SK-N-SH treated with all-trans-retinoic acid at 6 μM for 48 hours (cell line): ENCODE data around the gene PTPRD.

Source experiments
- ATAC-seq: fragments of 200-7000 bp; cut with Tn5 transposase; 3 replicates; pipeline ENCODE4 v1.9.1; 2020; ENCODE audit warnings: mild to moderate bottlenecking, moderate library complexity
- ARNTL ChIP-seq: fragments of 450-650 bp; formaldehyde crosslinking; IDR thresholded peaks from 2 replicates; pipeline ENCODE4 v1.5.0; 2020; ENCODE audit warnings: low read depth, mild to moderate bottlenecking, moderate library complexity, borderline replicate concordance
- BACH2 ChIP-seq: fragments of 250-450 bp; sonication (Bioruptor Pico); IDR thresholded peaks from 2 replicates; pipeline ENCODE4 v1.9.0; 2021; ENCODE audit warnings: mild to moderate bottlenecking, borderline replicate concordance
- CSDC2 ChIP-seq: fragments of 250-450 bp; sonication (Bioruptor Pico); IDR thresholded peaks from 2 replicates; pipeline ENCODE4 v1.5.0; 2020; ENCODE audit warnings: mild to moderate bottlenecking, moderate library complexity
- ESRRG ChIP-seq: fragments of 250-450 bp; sonication (Bioruptor Pico); IDR thresholded peaks from 2 replicates; pipeline ENCODE4 v1.6.1; 2021; ENCODE audit warnings: mild to moderate bottlenecking
- GLIS3 ChIP-seq: fragments of 250-450 bp; sonication (Bioruptor Pico); IDR thresholded peaks from 2 replicates; pipeline ENCODE4 v1.5.0; 2020; ENCODE audit warnings: mild to moderate bottlenecking, moderate library complexity
- ISL1 ChIP-seq: fragments of 250-450 bp; sonication (Bioruptor Pico); IDR thresholded peaks from 2 replicates; pipeline ENCODE4 v2.1.2; 2022; ENCODE audit warnings: mild to moderate bottlenecking, moderate library complexity
- OSR1 ChIP-seq: fragments of 250-450 bp; sonication (Bioruptor Pico); IDR thresholded peaks from 2 replicates; pipeline ENCODE4 v1.8.0; 2022; ENCODE audit warnings: moderate library complexity, mild to moderate bottlenecking, inconsistent platforms
- PATZ1 ChIP-seq: fragments of 250-450 bp; sonication (Bioruptor Pico); IDR thresholded peaks from 2 replicates; pipeline ENCODE4 v1.8.0; 2020; ENCODE audit warnings: mild to moderate bottlenecking, moderate library complexity, borderline replicate concordance
- POU6F1 ChIP-seq: fragments of 250-450 bp; sonication (Bioruptor Pico); IDR thresholded peaks from 2 replicates; pipeline ENCODE4 v1.8.0; 2021; ENCODE audit warnings: low read depth, mild to moderate bottlenecking, moderate library complexity, borderline replicate concordance
- PPARA ChIP-seq: fragments of 250-450 bp; sonication (Bioruptor Pico); IDR thresholded peaks from 2 replicates; pipeline ENCODE4 v1.5.0; 2020; ENCODE audit warnings: mild to moderate bottlenecking, borderline replicate concordance
- RARB ChIP-seq: fragments of 250-450 bp; sonication (Bioruptor Pico); IDR thresholded peaks from 2 replicates; pipeline ENCODE4 v1.8.0; 2021; ENCODE audit warnings: mild to moderate bottlenecking, moderate library complexity
- SNAI2 ChIP-seq: fragments of 250-450 bp; sonication (Bioruptor Pico); IDR thresholded peaks from 2 replicates; pipeline ENCODE4 v1.5.0; 2020; ENCODE audit warnings: mild to moderate bottlenecking, moderate library complexity
- TCF4 ChIP-seq: fragments of 250-450 bp; sonication (Bioruptor Pico); IDR thresholded peaks from 2 replicates; pipeline ENCODE4 v1.8.0; 2021; ENCODE audit warnings: mild to moderate bottlenecking, moderate library complexity, borderline replicate concordance
- TOX ChIP-seq: fragments of 250-450 bp; sonication (Bioruptor Pico); IDR thresholded peaks from 2 replicates; pipeline ENCODE4 v1.8.0; 2021; ENCODE audit warnings: mild to moderate bottlenecking, moderate library complexity, borderline replicate concordance
- ZC3H10 ChIP-seq: fragments of 250-450 bp; sonication (Bioruptor Pico); IDR thresholded peaks from 2 replicates; pipeline ENCODE4 v1.5.1; 2021; ENCODE audit warnings: mild to moderate bottlenecking, moderate library complexity
- ZFP3 ChIP-seq: fragments of 250-450 bp; sonication (Bioruptor Pico); IDR thresholded peaks from 2 replicates; pipeline ENCODE4 v1.5.0; 2020; ENCODE audit warnings: mild to moderate bottlenecking, moderate library complexity
- ZFP30 ChIP-seq: fragments of 450-650 bp; formaldehyde crosslinking; IDR thresholded peaks from 2 replicates; pipeline ENCODE4 v1.5.0; 2022; ENCODE audit warnings: mild to moderate bottlenecking, moderate library complexity
- ZNF565 ChIP-seq: fragments of 450-650 bp; formaldehyde crosslinking; conservative IDR thresholded peaks from 2 replicates; pipeline ENCODE4 v1.5.0; 2020; ENCODE audit warnings: low read depth, mild to moderate bottlenecking, moderate library complexity
- ZNF70 ChIP-seq: fragments of 450-650 bp; formaldehyde crosslinking; IDR thresholded peaks from 2 replicates; pipeline ENCODE4 v1.5.0; 2020; ENCODE audit warnings: mild to moderate bottlenecking, moderate library complexity
- ZNF8 ChIP-seq: fragments of 450-650 bp; formaldehyde crosslinking; IDR thresholded peaks from 2 replicates; pipeline ENCODE4 v1.5.0; 2020; ENCODE audit warnings: mild to moderate bottlenecking, moderate library complexity
- TF ChIP-seq, protein P1 (sequence below): fragments of 250-450 bp; sonication (Bioruptor Pico); IDR thresholded peaks from 2 replicates; pipeline ENCODE4 v1.5.1; 2020; ENCODE audit warnings: low read depth, mild to moderate bottlenecking, moderate library complexity
- TF ChIP-seq, protein P2 (sequence below): fragments of 250-450 bp; sonication (Bioruptor Pico); IDR thresholded peaks from 2 replicates; pipeline ENCODE4 v1.5.0; 2020; ENCODE audit warnings: mild to moderate bottlenecking, moderate library complexity

PTPRD gene

DNA sequence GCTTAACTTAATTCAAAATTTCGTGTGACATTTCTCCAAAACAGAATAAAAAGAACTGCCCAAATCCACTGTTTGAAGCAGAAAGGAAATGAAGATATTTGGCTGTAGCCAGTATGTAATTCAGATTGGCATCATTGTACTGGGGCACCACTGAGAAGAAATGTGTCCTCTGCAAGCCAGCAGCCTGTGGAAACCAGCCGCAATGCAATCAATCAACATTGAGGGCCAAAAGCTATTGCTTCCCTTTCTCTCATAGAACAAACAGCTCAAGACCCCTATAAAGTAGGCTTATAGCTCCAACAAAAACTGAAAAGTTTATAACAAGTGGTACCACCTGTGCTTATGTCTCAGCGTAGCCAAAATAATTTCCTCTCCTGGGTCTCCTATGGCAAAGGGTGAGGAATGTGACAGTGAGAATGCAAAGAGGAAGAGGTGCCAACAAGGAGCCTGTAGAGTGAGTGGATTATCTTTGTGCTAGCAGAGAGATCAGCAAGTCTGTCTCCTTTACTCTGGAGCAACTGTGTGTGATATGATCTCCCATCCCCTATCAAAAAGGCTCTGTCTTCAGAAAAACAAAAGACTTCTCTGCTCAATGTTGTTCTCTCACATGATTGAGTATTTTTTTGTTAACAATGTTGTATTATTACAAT, 1740.9 kb downstream of the PTPRD start:
- no peak for ATAC-seq
- TF ChIP-seq OSR1 (CRISPR knock-in tag) (no peak), ZFP3 (CRISPR knock-in tag) (no peak)
- TF ChIP-seq, all 23 proteins: peak for 0

DNA sequence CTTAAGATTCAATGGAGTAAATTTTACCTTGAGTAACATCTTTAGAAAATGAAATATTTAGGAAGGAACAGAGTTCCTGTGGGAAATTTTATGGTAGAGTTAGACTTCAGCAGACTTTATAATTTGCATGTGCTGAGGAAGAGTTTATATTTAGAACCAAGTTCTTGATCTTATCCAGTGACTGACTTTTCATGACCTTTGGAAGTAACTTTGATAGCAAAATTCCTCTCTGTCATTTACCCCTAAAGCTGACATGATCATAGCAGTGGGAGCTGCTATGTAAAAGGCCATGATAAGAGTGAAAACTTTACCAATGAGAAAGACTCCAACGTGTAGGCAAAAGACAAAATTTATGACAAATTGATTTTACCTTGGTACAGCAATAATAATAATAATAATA, 1741.4 kb downstream of the PTPRD start:
- TF ChIP-seq GLIS3 (CRISPR knock-in tag) (no peak), ZFP3 (CRISPR knock-in tag) (no peak), BACH2 (no peak), ZC3H10 (CRISPR knock-in tag) (no peak), PATZ1 (CRISPR knock-in tag) (no peak), TOX (CRISPR knock-in tag) (no peak), ZNF70 (no peak), TCF4 (CRISPR knock-in tag) (no peak), OSR1 (CRISPR knock-in tag) (no peak), SNAI2 (CRISPR knock-in tag) (no peak), ARNTL (no peak)
- TF ChIP-seq, protein P1, sequence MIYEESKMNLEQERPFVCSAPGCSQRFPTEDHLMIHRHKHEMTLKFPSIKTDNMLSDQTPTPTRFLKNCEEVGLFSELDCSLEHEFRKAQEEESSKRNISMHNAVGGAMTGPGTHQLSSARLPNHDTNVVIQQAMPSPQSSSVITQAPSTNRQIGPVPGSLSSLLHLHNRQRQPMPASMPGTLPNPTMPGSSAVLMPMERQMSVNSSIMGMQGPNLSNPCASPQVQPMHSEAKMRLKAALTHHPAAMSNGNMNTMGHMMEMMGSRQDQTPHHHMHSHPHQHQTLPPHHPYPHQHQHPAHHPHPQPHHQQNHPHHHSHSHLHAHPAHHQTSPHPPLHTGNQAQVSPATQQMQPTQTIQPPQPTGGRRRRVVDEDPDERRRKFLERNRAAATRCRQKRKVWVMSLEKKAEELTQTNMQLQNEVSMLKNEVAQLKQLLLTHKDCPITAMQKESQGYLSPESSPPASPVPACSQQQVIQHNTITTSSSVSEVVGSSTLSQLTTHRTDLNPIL (CRISPR knock-in tag), result no peak
- ATAC-seq, result no peak

GRCh38 chr9:8869812-8870211, 1743.0 kb downstream of the PTPRD start:
- TF ChIP-seq ZFP30 (no peak), PPARA (CRISPR knock-in tag) (no peak), ZNF565 (CRISPR knock-in tag) (no peak), TCF4 (CRISPR knock-in tag) (no peak), OSR1 (CRISPR knock-in tag) (no peak), PATZ1 (CRISPR knock-in tag) (no peak), POU6F1 (no peak)
- ATAC-seq, result no peak

DNA sequence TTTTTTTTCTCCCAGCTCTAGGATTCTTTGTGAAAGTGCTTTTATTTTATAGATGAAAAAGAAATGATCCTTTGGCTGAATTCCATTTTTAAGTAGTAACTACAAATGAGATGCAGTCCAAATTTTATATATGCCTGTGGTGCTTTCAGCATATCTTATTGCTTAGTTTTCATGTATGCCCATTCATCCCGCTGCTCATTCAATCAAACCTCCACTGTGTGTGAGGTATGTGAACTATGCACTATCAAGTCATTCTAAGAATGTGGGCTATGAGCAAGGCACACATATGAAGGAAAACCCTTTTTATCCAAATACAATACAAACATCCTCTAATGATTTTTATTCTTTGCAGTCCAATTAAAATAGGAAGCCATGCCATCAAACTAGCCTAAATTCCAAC, 1744.2 kb downstream of the PTPRD start:
- no peak for ATAC-seq
- TF ChIP-seq ZNF8 (CRISPR knock-in tag), result peak; percentile 71; the same call in 1 of the 2 replicates
- TF ChIP-seq ISL1 (CRISPR knock-in tag), result peak; percentile 48
- TF ChIP-seq ESRRG, result no peak

- ATAC-seq, result no peak
- TF ChIP-seq ZNF565 (CRISPR knock-in tag), result no peak
- no peak for TF ChIP-seq ZC3H10 (CRISPR knock-in tag)
- TF ChIP-seq CSDC2 (CRISPR knock-in tag), result no peak
- no peak for TF ChIP-seq OSR1 (CRISPR knock-in tag)
- no peak for TF ChIP-seq RARB (CRISPR knock-in tag)
- TF ChIP-seq, protein P2, sequence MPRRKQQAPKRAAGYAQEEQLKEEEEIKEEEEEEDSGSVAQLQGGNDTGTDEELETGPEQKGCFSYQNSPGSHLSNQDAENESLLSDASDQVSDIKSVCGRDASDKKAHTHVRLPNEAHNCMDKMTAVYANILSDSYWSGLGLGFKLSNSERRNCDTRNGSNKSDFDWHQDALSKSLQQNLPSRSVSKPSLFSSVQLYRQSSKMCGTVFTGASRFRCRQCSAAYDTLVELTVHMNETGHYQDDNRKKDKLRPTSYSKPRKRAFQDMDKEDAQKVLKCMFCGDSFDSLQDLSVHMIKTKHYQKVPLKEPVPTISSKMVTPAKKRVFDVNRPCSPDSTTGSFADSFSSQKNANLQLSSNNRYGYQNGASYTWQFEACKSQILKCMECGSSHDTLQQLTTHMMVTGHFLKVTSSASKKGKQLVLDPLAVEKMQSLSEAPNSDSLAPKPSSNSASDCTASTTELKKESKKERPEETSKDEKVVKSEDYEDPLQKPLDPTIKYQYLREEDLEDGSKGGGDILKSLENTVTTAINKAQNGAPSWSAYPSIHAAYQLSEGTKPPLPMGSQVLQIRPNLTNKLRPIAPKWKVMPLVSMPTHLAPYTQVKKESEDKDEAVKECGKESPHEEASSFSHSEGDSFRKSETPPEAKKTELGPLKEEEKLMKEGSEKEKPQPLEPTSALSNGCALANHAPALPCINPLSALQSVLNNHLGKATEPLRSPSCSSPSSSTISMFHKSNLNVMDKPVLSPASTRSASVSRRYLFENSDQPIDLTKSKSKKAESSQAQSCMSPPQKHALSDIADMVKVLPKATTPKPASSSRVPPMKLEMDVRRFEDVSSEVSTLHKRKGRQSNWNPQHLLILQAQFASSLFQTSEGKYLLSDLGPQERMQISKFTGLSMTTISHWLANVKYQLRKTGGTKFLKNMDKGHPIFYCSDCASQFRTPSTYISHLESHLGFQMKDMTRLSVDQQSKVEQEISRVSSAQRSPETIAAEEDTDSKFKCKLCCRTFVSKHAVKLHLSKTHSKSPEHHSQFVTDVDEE (CRISPR knock-in tag), result no peak
- TF ChIP-seq POU6F1, result no peak
- TF ChIP-seq ZFP30, result no peak
Measured at GRCh38 chr9:8867148-8867547, 1745.7 kb downstream of the PTPRD start.
